DMS 273 treated with DMSO at 0.1 percent for 48 hours (cell line): ENCODE measurements around the gene TEX264.

ENCODE experiments used
- DNase-seq: peaks from one replicate; lab custom pipeline; 2025; lab: John Stamatoyannopoulos, UW

Gene TEX264

DNA sequence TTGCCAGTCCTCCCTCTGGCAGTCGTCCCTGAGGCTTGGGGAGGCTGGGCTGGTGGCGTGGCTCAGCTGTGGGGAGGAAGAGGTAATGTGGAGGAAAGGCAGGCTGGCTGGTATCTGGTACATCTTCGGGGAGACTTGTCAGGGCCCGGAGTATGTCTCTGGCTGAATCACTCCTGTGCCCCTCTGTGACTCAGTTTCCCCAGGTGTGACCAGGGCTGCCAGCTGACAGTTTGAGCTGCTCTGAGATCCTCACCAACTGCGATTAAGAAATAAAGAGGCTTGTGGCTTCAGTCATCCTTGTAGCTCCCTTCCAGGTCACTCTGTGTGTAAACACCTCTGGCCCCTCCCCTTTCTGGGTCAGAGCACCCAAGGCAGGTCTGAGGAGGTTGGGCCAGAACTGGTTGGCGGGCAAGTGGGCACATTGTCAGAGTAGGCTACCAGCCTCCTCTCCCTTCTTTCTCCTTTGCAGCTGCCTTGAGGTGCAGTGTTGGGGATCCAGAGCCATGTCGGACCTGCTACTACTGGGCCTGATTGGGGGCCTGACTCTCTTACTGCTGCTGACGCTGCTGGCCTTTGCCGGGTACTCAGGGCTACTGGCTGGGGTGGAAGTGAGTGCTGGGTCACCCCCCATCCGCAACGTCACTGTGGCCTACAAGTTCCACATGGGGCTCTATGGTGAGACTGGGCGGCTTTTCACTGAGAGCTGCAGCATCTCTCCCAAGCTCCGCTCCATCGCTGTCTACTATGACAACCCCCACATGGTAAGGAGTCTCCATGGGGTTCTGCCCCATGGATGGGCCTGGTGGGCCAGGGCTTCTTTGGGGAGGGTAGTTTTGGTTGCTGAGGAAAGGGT is 3.0 kb downstream of the TEX264 start:
- DNase-seq, result no peak

GRCh38 chr3:51675201-51675611 is 4.2 kb downstream of the TEX264 start:
- no peak for DNase-seq

- no peak for DNase-seq
Observed at GRCh38 chr3:51676102-51676640, 5.1 kb downstream of the TEX264 start.

- DNase-seq, result no peak
Observed at GRCh38 chr3:51677358-51677757, 6.3 kb downstream of the TEX264 start.

DNA sequence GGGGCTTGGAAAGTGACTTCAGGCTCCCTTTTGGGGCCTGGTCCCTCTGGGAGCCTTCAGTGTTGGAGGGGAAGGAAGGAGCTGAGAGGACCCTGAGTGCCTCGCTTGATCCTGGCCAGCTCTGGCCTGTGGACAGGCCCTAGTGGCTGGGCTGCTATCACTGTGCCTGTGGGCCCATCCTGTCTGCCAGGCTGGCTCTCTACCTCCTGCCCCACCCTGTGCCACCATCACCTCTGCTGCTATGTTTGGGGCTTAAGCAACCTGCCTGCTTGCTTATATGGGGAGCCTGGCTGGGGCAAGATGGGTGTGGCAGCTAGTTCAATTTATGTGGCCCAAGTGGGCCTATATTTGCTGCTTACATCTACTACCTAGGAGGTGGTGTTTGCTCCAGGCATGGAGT is 7.1 kb downstream of the TEX264 start:
- DNase-seq, result no peak

DNA sequence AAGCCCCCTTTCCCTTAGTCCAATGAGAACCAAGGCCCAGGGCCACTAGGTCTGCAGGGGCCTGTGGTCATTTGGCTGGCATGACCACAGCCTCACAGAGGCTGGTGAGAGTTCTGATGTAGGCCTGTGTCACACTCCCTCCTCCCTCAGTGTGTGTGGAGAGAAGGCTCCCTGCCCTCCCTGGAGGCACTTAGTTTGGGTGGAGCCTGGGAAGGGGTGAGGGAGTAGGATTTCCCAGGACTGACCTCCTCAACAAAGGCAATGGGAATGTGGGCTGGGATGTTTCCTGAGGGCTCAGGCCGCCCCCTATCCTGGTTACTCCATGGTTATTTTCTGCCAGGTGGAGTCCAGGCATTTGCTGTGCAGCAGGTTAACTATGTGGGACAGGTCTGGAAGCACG is 7.6 kb downstream of the TEX264 start:
- DNase-seq, result no peak

DNA sequence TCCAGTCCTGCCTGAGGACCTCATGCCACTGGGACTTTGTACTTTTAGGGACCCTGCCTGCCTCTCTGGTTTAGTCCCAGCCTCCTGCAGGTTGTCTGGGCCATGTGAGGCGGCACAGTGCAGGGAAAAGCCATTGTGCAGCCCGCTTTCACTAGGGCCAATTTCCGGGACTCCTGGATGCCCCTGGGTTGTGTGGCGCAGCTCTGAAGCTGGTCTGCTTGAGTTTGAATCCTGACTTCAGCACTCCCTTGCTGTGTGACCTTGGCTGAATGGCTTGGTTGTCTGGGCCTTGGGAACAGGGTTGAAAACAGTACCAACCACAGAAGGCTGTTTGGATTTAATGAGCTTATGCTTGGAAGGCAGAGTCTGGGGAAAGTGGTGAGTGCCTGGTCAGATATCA is 8.3 kb downstream of the TEX264 start:
- DNase-seq, result no peak

DNA sequence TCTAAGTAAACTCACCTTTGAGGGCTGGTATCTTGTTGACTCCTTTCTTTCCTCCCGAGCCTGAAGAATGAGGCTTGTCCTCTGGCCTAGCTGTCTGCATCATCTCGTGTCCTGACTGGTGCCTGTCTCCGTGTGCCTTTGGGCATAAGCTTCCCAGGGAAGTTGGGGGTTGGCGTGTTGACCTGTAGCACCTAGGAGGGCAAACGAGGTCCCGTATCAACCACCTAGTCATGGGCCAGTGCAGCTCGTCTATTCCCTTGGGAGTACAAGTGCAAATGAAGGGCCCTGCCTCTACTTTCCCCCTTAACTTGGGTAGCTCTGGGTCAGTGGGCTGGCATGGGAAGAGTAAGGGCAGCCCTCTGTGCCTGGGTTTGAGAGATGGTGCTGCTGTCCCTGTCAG is 8.7 kb downstream of the TEX264 start:
- DNase-seq, result no peak

- DNase-seq, result no peak
Observed at GRCh38 chr3:51680196-51680595, 9.1 kb downstream of the TEX264 start.

DNA sequence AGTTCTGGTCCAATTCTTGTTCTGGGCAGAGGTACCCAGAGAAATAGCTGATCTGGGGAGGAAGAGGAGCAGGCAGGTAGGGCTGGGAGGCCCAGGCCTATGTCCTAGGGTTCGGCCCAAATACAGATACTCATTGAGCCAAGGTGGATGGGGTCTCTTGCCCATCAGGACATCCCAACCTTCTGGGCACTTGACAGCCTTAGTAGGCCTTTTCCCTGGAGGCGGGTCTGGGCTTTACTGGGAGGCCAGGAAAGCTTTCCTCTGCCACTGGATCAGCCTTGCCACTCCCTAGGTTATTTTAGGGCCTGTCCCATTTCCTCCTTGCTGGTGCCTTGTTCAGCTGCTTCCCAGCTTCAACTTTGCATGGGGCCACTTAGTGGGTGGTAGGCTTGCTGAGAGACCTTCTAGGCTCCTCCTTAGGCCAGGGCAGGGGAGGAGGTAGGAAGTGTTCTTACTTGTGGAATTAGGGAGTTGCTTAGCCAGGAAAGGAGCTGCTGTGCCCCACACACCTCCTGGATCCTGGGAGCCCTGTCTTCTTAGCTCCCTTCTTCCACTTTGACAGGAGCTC is 9.7 kb downstream of the TEX264 start:
- DNase-seq, result no peak

- no peak for DNase-seq
Observed at GRCh38 chr3:51681453-51681852, 10.4 kb downstream of the TEX264 start.

DNA sequence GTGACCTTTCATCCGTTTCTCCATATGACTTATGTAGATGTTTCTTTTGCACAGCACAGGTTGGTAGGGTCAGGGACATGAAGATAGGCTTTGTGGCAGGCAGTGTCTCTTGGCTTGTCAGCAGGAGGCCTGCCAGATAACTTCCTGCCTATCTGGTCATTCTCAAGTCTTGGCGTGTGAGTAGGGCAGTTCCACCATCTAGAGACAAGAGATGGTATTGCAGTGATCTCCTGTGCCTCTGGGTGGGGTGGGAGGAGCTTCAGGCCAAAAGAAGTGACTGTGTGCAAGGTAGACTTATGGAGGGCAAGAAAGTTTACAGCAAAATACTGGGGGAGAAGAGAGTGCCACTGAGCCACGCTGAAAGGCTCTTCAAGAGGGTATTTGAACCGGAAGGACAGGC is 11.0 kb downstream of the TEX264 start:
- no peak for DNase-seq

GRCh38 chr3:51682526-51682925 is 11.5 kb downstream of the TEX264 start:
- DNase-seq, result no peak

DNA sequence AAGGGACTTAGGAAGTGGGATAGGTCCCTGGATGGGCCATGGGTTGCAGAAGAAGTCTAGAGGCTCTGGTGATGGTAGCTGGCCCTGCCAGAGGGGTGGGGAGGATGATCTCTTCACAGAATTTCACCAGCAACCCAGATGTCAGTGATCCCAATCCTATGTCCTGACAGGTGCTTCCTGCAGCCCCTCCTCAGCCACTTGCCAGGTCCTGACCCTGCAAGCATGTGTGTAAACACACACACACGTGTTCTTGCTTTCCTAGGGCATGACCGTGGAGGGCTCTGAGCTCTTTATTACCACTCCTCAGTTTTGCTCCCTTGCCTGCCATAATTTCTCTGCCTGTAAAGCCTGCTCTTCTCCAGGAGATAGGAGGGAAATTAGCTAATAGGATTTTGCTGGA is 12.5 kb downstream of the TEX264 start:
- DNase-seq, result no peak

DNA sequence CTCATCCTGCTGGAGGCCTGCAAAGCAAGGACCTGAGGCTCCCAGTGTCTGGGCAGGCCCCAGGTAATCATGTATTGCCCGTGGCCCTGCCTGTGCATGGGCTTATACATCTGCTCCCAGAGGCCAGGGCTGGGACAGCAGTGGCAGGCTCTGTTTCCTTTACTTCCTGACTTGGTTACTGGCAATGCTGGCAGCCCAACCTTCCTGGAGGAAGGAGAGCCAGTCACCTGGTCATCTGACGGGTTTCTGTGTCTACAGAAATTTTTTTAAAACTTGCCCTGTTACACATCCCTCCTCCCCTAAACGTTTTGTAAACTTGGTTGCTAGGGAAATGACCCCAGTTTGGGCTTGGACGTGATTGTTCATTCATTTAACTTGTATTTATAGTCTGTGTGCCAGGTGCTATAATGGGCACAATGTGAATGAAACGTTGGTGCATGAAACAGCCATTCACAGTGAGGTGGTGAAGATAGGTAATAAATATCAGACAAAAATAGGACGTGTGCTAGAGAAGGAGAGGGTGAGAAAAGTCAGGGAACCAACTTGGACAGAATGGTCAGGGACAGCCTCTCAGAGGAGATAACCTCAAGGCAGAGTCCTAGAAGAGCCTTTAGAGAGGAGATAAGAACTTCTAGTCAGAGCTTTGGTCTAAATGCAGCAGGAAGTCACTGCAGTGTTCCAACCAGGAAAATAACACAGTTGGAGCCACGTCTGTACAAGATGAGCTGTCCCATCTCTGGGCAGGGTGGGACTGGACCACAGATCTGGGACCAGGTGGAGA is 14.1 kb downstream of the TEX264 start:
- no peak for DNase-seq

DNA sequence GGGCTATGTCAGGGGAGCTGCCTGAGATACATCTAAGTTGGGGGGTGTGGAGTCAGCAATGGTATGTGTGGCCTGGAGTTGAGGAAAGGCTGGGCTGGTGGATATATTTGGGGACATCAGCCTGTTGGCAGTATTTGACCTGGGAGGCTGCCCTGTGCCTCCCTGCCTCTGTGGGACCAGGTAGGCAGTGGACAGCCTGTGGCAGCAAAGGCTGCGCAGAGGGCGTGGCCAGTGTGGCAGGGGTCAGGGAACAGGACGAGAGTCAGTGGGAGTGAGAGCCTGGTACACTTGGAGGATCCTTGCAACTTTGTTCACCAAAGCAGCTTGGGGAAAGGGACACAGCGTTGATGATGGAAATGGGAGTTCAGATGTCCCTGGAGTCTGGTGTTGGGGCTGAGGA is 15.0 kb downstream of the TEX264 start:
- no peak for DNase-seq

- DNase-seq, result no peak
Observed at GRCh38 chr3:51686512-51687215, 15.6 kb downstream of the TEX264 start.

GRCh38 chr3:51687431-51688205 is 16.6 kb downstream of the TEX264 start:
- DNase-seq, result no peak

DNA sequence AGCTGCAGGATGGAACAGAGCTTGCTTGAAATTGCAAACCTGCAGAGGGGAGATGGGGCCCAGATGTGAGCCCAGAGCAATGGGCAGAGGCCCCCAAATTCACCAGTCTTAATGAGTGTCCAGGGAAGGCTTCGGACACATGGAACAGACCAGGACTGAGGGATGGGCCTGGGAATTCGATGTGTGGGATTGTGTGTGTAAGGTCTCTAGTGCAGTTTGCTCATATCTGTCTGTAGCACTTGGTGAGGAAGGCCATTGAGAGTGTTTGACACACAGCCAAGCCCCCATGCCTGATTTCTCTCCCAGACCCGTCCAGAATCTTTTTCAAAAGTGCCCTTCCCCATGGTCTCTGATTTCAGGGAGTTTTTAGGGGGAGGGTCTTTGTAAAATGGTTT is 17.2 kb downstream of the TEX264 start:
- no peak for DNase-seq

DNA sequence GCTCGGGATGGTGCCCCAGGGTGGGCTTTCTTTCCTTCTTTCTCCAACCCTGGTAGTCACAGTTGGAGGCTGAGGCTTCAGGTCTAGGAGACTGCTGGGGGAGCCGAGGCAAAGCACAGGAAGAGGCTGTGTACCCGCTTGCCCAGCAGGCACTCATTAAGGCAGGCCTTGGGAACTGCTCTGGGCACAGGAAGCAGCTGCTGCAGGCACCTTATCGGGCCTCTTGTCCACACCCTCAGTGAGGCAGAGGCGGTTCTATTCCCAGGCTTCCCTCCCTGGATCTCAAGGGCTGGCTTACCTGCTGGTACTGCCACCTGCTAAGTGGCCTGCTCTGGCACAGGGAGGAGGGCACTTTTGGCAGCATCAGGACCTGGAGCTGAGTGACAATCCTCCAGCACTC is 20.0 kb downstream of the TEX264 start:
- DNase-seq, result no peak

- no peak for DNase-seq
Observed at GRCh38 chr3:51691949-51692348, 20.9 kb downstream of the TEX264 start.
